A549 (cell line): ENCODE results near the gene CLASP1.

ENCODE experiments used
- CBX8 ChIP-seq: fragments of 200-600 bp; sonication (generic); IDR thresholded peaks from 2 replicates; pipeline ENCODE4 v1.6.1; 2016
- CHD2 ChIP-seq: fragments of 150-350 bp; IDR thresholded peaks from 2 replicates; pipeline ENCODE4 v1.6.1; 2014; ENCODE audit warnings: low read length; ENCODE audit not compliant: partially characterized antibody
- EP300 ChIP-seq, 2 experiments: fragments of >200 bp; sonication (Bioruptor Twin); formaldehyde crosslinking; IDR thresholded peaks; 2 replicates in 1 of 2; 3 replicates in 1 of 2; pipeline ENCODE4 v1.6.1; 2016 to 2017
- ESRRA ChIP-seq: fragments of 150-350 bp; IDR thresholded peaks from 2 replicates; pipeline ENCODE4 v1.6.1; 2014; ENCODE audit warnings: mild to moderate bottlenecking, low read length, borderline replicate concordance
- JUN ChIP-seq, 2 experiments: fragments of >200 bp; sonication (Bioruptor Twin); formaldehyde crosslinking; IDR thresholded peaks; 2 replicates in 1 of 2; 3 replicates in 1 of 2; pipeline ENCODE4 v1.6.1; 2016 to 2017
- NFE2L2 ChIP-seq: fragments of 150-350 bp; conservative IDR thresholded peaks from 2 replicates; pipeline ENCODE4 v1.6.1; 2014; ENCODE audit warnings: low read length
- POLR2A ChIP-seq: IDR thresholded peaks from 2 replicates; pipeline ENCODE4 v1.6.1; 2012; ENCODE audit warnings: mild to moderate bottlenecking, low read length
- RFX5 ChIP-seq: fragments of 450-650 bp; IDR thresholded peaks from 2 replicates; pipeline ENCODE4 v1.7.1; 2014; ENCODE audit warnings: antibody characterized with exemption, mild to moderate bottlenecking, moderate library complexity
- SREBF2 ChIP-seq: fragments of 450-650 bp; IDR thresholded peaks from 2 replicates; pipeline ENCODE4 v1.6.1; 2014; ENCODE audit warnings: mild to moderate bottlenecking, moderate library complexity
- TF ChIP-seq, protein P1 (sequence below): fragments of >200 bp; sonication (Bioruptor Twin); formaldehyde crosslinking; IDR thresholded peaks from 3 replicates; pipeline ENCODE4 v1.5.1; 2016
- TF ChIP-seq, protein P2 (sequence below): IDR thresholded peaks from 2 replicates; pipeline ENCODE4 v1.6.1; 2012
- TF ChIP-seq, protein P3 (sequence below): IDR thresholded peaks from 2 replicates; pipeline ENCODE4 v1.6.1; 2012; ENCODE audit warnings: low read depth, borderline replicate concordance

- TF ChIP-seq RFX5 (no peak), EP300 (IDR thresholded peaks at IDR 0.05) (no peak), ESRRA (no peak), POLR2A (no peak), SREBF2 (no peak), NFE2L2 (no peak), JUN (IDR thresholded peaks at IDR 0.05) (no peak), CBX8 (no peak), CHD2 (no peak)
- TF ChIP-seq, protein P1, sequence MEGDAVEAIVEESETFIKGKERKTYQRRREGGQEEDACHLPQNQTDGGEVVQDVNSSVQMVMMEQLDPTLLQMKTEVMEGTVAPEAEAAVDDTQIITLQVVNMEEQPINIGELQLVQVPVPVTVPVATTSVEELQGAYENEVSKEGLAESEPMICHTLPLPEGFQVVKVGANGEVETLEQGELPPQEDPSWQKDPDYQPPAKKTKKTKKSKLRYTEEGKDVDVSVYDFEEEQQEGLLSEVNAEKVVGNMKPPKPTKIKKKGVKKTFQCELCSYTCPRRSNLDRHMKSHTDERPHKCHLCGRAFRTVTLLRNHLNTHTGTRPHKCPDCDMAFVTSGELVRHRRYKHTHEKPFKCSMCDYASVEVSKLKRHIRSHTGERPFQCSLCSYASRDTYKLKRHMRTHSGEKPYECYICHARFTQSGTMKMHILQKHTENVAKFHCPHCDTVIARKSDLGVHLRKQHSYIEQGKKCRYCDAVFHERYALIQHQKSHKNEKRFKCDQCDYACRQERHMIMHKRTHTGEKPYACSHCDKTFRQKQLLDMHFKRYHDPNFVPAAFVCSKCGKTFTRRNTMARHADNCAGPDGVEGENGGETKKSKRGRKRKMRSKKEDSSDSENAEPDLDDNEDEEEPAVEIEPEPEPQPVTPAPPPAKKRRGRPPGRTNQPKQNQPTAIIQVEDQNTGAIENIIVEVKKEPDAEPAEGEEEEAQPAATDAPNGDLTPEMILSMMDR = no peak
- TF ChIP-seq, protein P2, sequence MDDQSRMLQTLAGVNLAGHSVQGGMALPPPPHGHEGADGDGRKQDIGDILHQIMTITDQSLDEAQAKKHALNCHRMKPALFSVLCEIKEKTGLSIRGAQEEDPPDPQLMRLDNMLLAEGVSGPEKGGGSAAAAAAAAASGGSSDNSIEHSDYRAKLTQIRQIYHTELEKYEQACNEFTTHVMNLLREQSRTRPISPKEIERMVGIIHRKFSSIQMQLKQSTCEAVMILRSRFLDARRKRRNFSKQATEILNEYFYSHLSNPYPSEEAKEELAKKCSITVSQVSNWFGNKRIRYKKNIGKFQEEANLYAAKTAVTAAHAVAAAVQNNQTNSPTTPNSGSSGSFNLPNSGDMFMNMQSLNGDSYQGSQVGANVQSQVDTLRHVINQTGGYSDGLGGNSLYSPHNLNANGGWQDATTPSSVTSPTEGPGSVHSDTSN = no peak
- TF ChIP-seq, protein P3, sequence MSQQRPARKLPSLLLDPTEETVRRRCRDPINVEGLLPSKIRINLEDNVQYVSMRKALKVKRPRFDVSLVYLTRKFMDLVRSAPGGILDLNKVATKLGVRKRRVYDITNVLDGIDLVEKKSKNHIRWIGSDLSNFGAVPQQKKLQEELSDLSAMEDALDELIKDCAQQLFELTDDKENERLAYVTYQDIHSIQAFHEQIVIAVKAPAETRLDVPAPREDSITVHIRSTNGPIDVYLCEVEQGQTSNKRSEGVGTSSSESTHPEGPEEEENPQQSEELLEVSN = no peak
Observed at GRCh38 chr2:121295911-121296650, 353.2 kb downstream of the CLASP1 start.
